Measurements from ENCODE around the gene KYNU. TPM values are rescaled to one million over a fixed set of nuclear protein-coding genes. Genes with fewer than 3 reads are reported as not detected.
A peak's percentile ranks its signal among the peaks of the same experiment; 100 is the strongest.

The KYNU gene
- total RNA-seq, 1 experiment from 2014 or later = 55.7 TPM

DNA sequence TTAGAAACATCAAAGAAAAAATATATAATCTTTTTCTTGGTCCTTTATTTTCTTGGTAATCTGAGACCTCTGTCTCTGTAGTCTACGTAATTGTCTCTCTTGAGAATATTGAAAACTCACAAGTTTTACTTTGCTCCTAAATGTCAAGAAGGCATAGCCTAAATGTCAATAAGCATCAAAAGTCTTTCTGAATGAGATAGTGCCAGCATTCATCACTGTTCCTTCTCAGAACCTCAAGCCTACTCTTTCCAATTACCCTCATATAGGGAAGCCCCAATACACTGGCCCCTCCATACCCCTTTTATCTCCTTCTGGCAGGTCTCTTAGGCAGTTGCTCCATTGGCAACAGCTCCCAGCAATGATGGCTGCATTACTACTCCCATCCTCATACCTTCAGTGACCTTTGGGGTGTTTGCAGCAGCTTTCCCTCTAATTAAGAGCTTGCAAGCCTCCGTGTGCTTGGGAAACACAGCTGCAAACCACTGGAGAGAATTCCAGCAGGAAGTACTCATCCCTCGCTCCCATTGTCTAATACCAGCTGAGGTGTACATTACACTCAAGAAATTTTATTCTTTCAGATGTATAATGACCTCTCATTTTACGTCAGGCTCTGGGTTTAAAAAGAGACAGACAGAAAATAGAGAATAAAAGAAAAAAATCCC, 95.8 kb downstream of the KYNU start:
- H3K9me2 ChIP-seq (ENCODE audit: insufficient read depth) = no peaks in the 10 kb centered on the region
- H3K4me1 ChIP-seq (replicated peaks; ENCODE audit: insufficient read depth) = peaks cover 46% of the 10 kb centered on the region
- peak overlapping the region; percentile 84 for H3K4me2 ChIP-seq
- H3K79me2 ChIP-seq (ENCODE audit: low read depth) = no peaks in the 10 kb centered on the region
- H2AFZ ChIP-seq = no peak overlapping the region
- H3K27me3 ChIP-seq (ENCODE audit: insufficient read depth, low read depth) = no peaks in the 10 kb centered on the region
- CTCF ChIA-PET = no interaction called here
- no peaks in the 10 kb centered on the region for H4K20me1 ChIP-seq (ENCODE audit: insufficient read depth)
- H3K9me3 ChIP-seq (ENCODE audit: insufficient read depth, low read depth) = peaks cover 29% of the 10 kb centered on the region; the same call in 1 of the 2 replicates
- intact Hi-C loops (cut with micrococcal nuclease; ENCODE audit: unreplicated experiment) = no loop called here
- H3K36me3 ChIP-seq (ENCODE audit: low read depth) = peaks cover 4% of the 10 kb centered on the region
- peak overlapping the region; percentile 99 for H3K27ac ChIP-seq
- no peak overlapping the region; the same call in 1 of the 2 replicates for H3K4me3 ChIP-seq
- TF ChIP-seq EZH2 (IDR thresholded peaks at IDR 0.05; ENCODE audit: low read depth) = no peak
- TF ChIP-seq, protein P1, sequence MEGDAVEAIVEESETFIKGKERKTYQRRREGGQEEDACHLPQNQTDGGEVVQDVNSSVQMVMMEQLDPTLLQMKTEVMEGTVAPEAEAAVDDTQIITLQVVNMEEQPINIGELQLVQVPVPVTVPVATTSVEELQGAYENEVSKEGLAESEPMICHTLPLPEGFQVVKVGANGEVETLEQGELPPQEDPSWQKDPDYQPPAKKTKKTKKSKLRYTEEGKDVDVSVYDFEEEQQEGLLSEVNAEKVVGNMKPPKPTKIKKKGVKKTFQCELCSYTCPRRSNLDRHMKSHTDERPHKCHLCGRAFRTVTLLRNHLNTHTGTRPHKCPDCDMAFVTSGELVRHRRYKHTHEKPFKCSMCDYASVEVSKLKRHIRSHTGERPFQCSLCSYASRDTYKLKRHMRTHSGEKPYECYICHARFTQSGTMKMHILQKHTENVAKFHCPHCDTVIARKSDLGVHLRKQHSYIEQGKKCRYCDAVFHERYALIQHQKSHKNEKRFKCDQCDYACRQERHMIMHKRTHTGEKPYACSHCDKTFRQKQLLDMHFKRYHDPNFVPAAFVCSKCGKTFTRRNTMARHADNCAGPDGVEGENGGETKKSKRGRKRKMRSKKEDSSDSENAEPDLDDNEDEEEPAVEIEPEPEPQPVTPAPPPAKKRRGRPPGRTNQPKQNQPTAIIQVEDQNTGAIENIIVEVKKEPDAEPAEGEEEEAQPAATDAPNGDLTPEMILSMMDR (conservative IDR thresholded peaks at IDR 0.05) = no peak
- POLR2A ChIA-PET (ENCODE audit: unreplicated experiment) = interaction anchor here (1.2 kb wide), 1 partner anchor 29 kb away, joined by 3 read pairs; no protein-coding TSS in a partner anchor
- no TSS peak for BruUV-seq (replicated peaks)
- DNase-seq = peak in 1 of 2 experiments; percentile 9
- peaks cover 28% of the 10 kb centered on the region for H3F3A ChIP-seq (ENCODE audit: insufficient read depth, low read depth)

DNA sequence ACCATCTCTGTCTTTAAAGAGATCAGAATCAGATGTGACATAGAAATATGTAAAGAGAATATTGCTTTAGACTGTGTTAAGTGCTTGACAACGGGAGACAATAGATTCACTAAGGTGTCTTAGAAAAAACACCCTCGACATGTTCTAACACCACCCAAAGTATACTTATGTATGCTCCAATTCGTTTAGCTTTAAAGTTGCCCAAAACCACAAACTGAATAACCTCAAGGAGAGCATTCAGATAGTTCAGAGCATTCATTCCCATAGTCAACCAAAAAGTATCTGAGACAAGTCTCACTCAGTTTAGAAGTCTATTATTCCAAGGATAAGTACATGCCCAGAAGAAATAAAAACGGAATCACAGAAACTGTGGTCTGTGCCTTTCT, 96.4 kb downstream of the KYNU start:
- H3K9me2 ChIP-seq (ENCODE audit: insufficient read depth) = no peaks in the 10 kb centered on the region
- H3K36me3 ChIP-seq (ENCODE audit: low read depth) = peaks cover 4% of the 10 kb centered on the region
- intact Hi-C loops (cut with micrococcal nuclease; ENCODE audit: unreplicated experiment) = loop anchor here (1.0 kb wide), 2 partner anchors 71 to 100 kb away; no protein-coding TSS in a partner anchor
- DNase-seq = peak in 1 of 2 experiments; percentile 33
- H3K4me3 ChIP-seq = peak overlapping the region; percentile 46
- H3K79me2 ChIP-seq (ENCODE audit: low read depth) = no peaks in the 10 kb centered on the region
- no peaks in the 10 kb centered on the region for H3K27me3 ChIP-seq (ENCODE audit: insufficient read depth, low read depth)
- peak overlapping the region; percentile 84 for H3K4me2 ChIP-seq
- no peaks in the 10 kb centered on the region for H4K20me1 ChIP-seq (ENCODE audit: insufficient read depth)
- H3K4me1 ChIP-seq (replicated peaks; ENCODE audit: insufficient read depth) = peaks cover 46% of the 10 kb centered on the region
- BruUV-seq (replicated peaks) = TSS peak; percentile 75
- peaks cover 28% of the 10 kb centered on the region for H3F3A ChIP-seq (ENCODE audit: insufficient read depth, low read depth)
- H3K9me3 ChIP-seq (ENCODE audit: insufficient read depth, low read depth) = peaks cover 31% of the 10 kb centered on the region; the same call in 1 of the 2 replicates
- peak overlapping the region; percentile 70; the same call in 1 of the 2 replicates for H2AFZ ChIP-seq
- POLR2A ChIA-PET (ENCODE audit: unreplicated experiment) = interaction anchor here (0.6 to 1.2 kb wide), 4 partner anchors 29 to 586 kb away, joined by 3 to 15 read pairs (median 4); no protein-coding TSS in a partner anchor
- H3K27ac ChIP-seq = peak overlapping the region; percentile 99
- CTCF ChIA-PET = no interaction called here
- no peak for TF ChIP-seq EZH2 (IDR thresholded peaks at IDR 0.05; ENCODE audit: low read depth)
- TF ChIP-seq, protein P1 (conservative IDR thresholded peaks at IDR 0.05) = no peak

DNA sequence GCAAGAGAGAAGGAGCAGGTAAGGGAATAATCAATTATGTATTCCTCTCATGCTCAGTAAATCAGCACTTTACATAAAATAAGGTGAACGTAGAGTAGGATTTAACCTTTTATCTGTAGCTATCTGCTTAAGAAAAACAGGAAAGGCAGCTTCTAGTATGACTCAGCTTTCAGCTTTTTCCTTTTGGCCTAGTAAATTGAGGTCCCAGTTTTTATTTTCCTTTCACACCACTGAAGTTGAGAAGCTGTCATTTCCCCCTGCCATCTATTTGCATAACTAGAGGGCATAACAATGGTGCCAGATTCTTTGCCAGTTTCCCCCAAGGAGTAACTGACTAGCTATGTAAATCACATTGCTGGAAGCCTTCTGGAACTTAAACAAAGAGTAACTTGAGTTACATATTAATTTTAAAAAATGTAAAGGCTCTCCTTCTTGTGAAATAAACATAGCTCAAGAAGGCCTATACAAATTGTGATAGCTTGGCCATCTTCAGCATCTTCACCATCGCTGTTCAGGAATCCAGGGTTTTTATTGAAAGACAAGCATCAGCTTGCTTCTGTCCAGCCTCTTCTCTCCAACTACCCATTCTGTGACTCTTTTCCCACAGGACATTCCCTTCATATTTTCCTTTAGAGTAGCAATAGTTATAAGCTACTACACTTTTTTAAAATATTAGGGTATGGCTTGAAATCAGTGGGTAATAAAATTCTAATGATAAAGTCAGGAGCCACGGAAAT, 97.0 kb downstream of the KYNU start:
- CTCF ChIA-PET = no interaction called here
- peak overlapping the region; percentile 46 for H3K4me3 ChIP-seq
- POLR2A ChIA-PET (ENCODE audit: unreplicated experiment) = interaction anchor here (0.6 to 1.2 kb wide), 6 partner anchors 30 to 586 kb away, joined by 3 to 15 read pairs (median 4); no protein-coding TSS in a partner anchor
- peak overlapping the region; percentile 99 for H3K27ac ChIP-seq
- peak; percentile 45 to 97 for DNase-seq
- H3K36me3 ChIP-seq (ENCODE audit: low read depth) = peaks cover 4% of the 10 kb centered on the region
- no peaks in the 10 kb centered on the region for H3K27me3 ChIP-seq (ENCODE audit: insufficient read depth, low read depth)
- peaks cover 28% of the 10 kb centered on the region for H3F3A ChIP-seq (ENCODE audit: insufficient read depth, low read depth)
- H3K79me2 ChIP-seq (ENCODE audit: low read depth) = no peaks in the 10 kb centered on the region
- H2AFZ ChIP-seq = peak overlapping the region; percentile 70; the same call in 1 of the 2 replicates
- H3K4me1 ChIP-seq (replicated peaks; ENCODE audit: insufficient read depth) = peaks cover 52% of the 10 kb centered on the region
- intact Hi-C loops (cut with micrococcal nuclease; ENCODE audit: unreplicated experiment) = loop anchor here (1.0 kb wide), 2 partner anchors 71 to 100 kb away; no protein-coding TSS in a partner anchor
- TF ChIP-seq, protein P1 (conservative IDR thresholded peaks at IDR 0.05) = no peak
- no peak for TF ChIP-seq EZH2 (IDR thresholded peaks at IDR 0.05; ENCODE audit: low read depth)
- H3K9me2 ChIP-seq (ENCODE audit: insufficient read depth) = no peaks in the 10 kb centered on the region
- BruUV-seq (replicated peaks) = no TSS peak
- H3K9me3 ChIP-seq (ENCODE audit: insufficient read depth, low read depth) = peaks cover 27% of the 10 kb centered on the region; the same call in 1 of the 2 replicates
- H4K20me1 ChIP-seq (ENCODE audit: insufficient read depth) = no peaks in the 10 kb centered on the region
- H3K4me2 ChIP-seq = peak overlapping the region; percentile 84

All from PC-9 (cell line).